H1 (cell line): ENCODE measurements around the gene FRK.

Experiments
- BRCA1 ChIP-seq: IDR thresholded peaks from 2 replicates; pipeline ENCODE4 v1.6.1; 2012; ENCODE audit warnings: low read depth, low read length, improper control_type of control experiment
- EGR1 ChIP-seq: IDR thresholded peaks from 2 replicates; pipeline ENCODE4 v1.6.1; 2011; ENCODE audit warnings: low read depth, low read length, borderline replicate concordance
- EP300 ChIP-seq, 2 experiments: IDR thresholded peaks; 1 replicate in 1 of 2; 2 replicates in 1 of 2; pipeline ENCODE4 v1.6.1; 2011 to 2012; ENCODE audit warnings: low read depth in 2 of 2, low read length in 2 of 2, mild to moderate bottlenecking in 2 of 2, borderline replicate concordance in 1 of 2, inconsistent platforms in 1 of 2, moderate library complexity in 1 of 2
- EZH2 ChIP-seq: fragments of 200-600 bp; sonication (generic); IDR thresholded peaks from 2 replicates; pipeline ENCODE4 v1.7.1; 2012; ENCODE audit warnings: low read depth, mild to moderate bottlenecking, moderate library complexity, low read length, inconsistent platforms; ENCODE audit not compliant: severe bottlenecking
- FOSL1 ChIP-seq: IDR thresholded peaks from 2 replicates; pipeline ENCODE4 v1.6.1; 2011; ENCODE audit warnings: mild to moderate bottlenecking, low read depth, low read length, moderate library complexity; ENCODE audit not compliant: insufficient read depth
- GABPA ChIP-seq: IDR thresholded peaks from 2 replicates; pipeline ENCODE4 v1.6.1; 2011; ENCODE audit warnings: mild to moderate bottlenecking, low read length, moderate library complexity, borderline replicate concordance; ENCODE audit not compliant: insufficient read depth
- PHF8 ChIP-seq: fragments of 200-600 bp; sonication (generic); conservative IDR thresholded peaks from 2 replicates; pipeline ENCODE4 v1.7.1; 2012; ENCODE audit warnings: low read depth, mild to moderate bottlenecking, inconsistent platforms, low read length, moderate library complexity
- POLR2A ChIP-seq, 2 experiments: IDR thresholded peaks; 1 replicate in 1 of 2; 2 replicates in 1 of 2; pipeline ENCODE4 v1.6.1; 2011; ENCODE audit warnings: low read depth in 2 of 2, low read length in 2 of 2, mild to moderate bottlenecking in 2 of 2; ENCODE audit errors: control extremely low read depth in 1 of 2
- POLR2AphosphoS5 ChIP-seq: IDR thresholded peaks from 2 replicates; pipeline ENCODE4 v1.6.1; 2011; ENCODE audit warnings: low read depth, low read length
- SIX5 ChIP-seq: IDR thresholded peaks from 2 replicates; pipeline ENCODE4 v1.6.1; 2011; ENCODE audit warnings: mild to moderate bottlenecking, low read depth, low read length
- TF ChIP-seq, protein P1 (sequence below), 3 experiments: IDR thresholded peaks; 1 replicate in 2 of 3; 2 replicates in 1 of 3; pipeline versions ENCODE4 v1.5.1 to v1.6.1; 2011; ENCODE audit warnings: low read length in 3 of 3, mild to moderate bottlenecking in 3 of 3, inconsistent platforms in 2 of 3, low read depth in 1 of 3, moderate library complexity in 1 of 3; ENCODE audit not compliant: insufficient read depth in 1 of 3; ENCODE audit errors: control extremely low read depth in 1 of 3
- TF ChIP-seq, protein P2 (sequence below): IDR thresholded peaks from 2 replicates; pipeline ENCODE4 v1.6.1; 2011; ENCODE audit warnings: low read depth, mild to moderate bottlenecking, low read length; ENCODE audit not compliant: insufficient read depth

DNA sequence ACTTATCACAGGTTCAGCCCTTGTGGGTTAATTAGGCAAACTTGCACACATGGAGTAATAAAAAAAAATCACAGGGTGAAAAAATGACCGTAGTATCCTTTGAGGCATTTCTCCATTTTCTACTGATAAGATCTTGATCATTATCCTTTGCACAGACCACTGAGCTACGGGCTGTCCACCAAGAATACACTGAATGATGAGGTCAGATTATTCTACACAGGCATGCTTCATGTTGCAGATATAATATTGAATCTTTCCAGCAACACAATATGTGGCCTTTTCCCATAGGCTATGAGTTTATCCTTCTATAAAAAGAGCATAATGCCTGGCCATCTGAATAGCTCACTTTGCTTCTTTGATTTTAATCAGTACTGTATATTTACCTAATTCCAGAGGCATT lies 168.9 kb downstream of the FRK start:
- TF ChIP-seq, protein P1, sequence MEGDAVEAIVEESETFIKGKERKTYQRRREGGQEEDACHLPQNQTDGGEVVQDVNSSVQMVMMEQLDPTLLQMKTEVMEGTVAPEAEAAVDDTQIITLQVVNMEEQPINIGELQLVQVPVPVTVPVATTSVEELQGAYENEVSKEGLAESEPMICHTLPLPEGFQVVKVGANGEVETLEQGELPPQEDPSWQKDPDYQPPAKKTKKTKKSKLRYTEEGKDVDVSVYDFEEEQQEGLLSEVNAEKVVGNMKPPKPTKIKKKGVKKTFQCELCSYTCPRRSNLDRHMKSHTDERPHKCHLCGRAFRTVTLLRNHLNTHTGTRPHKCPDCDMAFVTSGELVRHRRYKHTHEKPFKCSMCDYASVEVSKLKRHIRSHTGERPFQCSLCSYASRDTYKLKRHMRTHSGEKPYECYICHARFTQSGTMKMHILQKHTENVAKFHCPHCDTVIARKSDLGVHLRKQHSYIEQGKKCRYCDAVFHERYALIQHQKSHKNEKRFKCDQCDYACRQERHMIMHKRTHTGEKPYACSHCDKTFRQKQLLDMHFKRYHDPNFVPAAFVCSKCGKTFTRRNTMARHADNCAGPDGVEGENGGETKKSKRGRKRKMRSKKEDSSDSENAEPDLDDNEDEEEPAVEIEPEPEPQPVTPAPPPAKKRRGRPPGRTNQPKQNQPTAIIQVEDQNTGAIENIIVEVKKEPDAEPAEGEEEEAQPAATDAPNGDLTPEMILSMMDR (IDR thresholded peaks at IDR 0.05; ENCODE audit: control extremely low read depth in 1 of 3, insufficient read depth in 1 of 3, low read depth in 1 of 3, low read length in 3 of 3) = no peak
- no peak for TF ChIP-seq SIX5
- no peak for TF ChIP-seq POLR2A (IDR thresholded peaks at IDR 0.05; ENCODE audit: control extremely low read depth in 1 of 2, low read depth in 2 of 2, low read length in 2 of 2)
- TF ChIP-seq, protein P2, sequence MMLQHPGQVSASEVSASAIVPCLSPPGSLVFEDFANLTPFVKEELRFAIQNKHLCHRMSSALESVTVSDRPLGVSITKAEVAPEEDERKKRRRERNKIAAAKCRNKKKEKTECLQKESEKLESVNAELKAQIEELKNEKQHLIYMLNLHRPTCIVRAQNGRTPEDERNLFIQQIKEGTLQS = no peak
- no peak for TF ChIP-seq EP300 (IDR thresholded peaks at IDR 0.05; ENCODE audit: borderline replicate concordance in 1 of 2, low read depth in 2 of 2, low read length in 2 of 2)
- TF ChIP-seq EGR1 = no peak
- TF ChIP-seq BRCA1 = no peak
- no peak for TF ChIP-seq POLR2AphosphoS5
- TF ChIP-seq PHF8 = no peak
- no peak for TF ChIP-seq EZH2
- TF ChIP-seq FOSL1 = no peak
- no peak for TF ChIP-seq GABPA
